WI38 (cell line): Measurements from ENCODE around the gene CACNG5.

Experiments used
- H3K4me3 ChIP-seq: 2 replicates; pipeline ENCODE4 v1.5.1; 2011; ENCODE audit warnings: low read depth, mild to moderate bottlenecking, control low read depth, low read length
- TF ChIP-seq, protein P1 (sequence below): IDR thresholded peaks from 2 replicates; pipeline ENCODE4 v1.5.1; 2012; ENCODE audit warnings: low read depth, mild to moderate bottlenecking, control low read depth, low read length

Gene CACNG5

DNA sequence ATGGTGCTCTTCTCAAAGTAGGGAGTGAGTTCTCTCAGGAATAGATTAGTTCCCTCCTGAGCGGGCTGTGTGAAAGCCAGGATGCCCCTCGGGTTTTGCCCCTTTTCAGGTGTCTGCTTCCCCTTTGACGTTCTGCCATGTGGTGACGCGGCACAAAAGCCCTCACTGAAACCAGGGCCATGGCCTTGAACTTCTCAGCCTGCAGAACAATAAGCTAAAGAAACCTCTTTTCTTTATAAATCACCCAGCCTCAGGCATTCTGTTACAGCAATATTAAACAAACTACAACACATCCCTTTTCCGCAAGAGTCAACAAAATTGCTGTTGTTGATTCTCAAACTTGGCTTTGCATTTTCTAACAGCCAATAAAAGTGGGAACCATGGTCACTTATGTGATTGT, 15.5 kb upstream of the CACNG5 start:
- H3K4me3 ChIP-seq, result no peak overlapping the region
- TF ChIP-seq, protein P1, sequence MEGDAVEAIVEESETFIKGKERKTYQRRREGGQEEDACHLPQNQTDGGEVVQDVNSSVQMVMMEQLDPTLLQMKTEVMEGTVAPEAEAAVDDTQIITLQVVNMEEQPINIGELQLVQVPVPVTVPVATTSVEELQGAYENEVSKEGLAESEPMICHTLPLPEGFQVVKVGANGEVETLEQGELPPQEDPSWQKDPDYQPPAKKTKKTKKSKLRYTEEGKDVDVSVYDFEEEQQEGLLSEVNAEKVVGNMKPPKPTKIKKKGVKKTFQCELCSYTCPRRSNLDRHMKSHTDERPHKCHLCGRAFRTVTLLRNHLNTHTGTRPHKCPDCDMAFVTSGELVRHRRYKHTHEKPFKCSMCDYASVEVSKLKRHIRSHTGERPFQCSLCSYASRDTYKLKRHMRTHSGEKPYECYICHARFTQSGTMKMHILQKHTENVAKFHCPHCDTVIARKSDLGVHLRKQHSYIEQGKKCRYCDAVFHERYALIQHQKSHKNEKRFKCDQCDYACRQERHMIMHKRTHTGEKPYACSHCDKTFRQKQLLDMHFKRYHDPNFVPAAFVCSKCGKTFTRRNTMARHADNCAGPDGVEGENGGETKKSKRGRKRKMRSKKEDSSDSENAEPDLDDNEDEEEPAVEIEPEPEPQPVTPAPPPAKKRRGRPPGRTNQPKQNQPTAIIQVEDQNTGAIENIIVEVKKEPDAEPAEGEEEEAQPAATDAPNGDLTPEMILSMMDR, result no peak

DNA sequence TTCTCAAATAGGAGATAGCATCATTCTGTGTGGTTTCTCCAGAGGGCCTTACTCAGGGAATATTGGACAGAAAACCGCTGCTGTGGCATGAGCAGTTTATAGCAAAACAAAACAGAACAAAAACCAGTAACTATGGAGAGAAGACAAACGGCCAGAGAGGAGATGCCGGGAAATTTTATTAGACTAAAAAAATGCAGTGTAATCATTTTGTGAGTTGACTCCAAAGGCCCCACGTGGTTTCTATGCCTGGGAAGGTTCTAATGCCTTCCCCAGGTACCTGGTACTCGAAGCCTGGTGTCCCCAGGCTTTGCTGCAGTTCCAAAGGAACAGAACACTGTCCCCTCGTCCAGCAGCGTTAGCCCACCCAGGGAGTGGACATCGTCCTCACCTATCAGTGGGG, 12.9 kb upstream of the CACNG5 start:
- no peak overlapping the region for H3K4me3 ChIP-seq
- TF ChIP-seq, protein P1, result no peak

DNA sequence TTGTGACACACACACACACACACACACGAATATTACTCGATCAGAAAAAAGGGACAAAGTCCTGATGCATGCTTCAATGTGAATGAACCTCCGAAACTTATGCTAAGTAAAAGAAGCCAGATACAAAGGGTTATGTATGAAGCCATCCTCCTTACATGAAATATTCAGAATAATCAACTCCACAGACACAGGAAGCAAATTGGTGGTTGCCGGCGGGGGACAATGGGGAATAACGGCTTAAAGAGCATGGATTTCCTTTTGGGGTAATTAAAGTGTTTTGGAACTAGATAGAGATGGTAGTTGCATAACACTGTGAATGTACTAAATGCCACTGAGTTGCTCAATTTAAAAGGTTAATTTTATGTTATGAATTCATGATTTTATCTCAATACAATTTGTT, 8.1 kb upstream of the CACNG5 start:
- TF ChIP-seq, protein P1, result no peak
- H3K4me3 ChIP-seq, result no peak overlapping the region

DNA sequence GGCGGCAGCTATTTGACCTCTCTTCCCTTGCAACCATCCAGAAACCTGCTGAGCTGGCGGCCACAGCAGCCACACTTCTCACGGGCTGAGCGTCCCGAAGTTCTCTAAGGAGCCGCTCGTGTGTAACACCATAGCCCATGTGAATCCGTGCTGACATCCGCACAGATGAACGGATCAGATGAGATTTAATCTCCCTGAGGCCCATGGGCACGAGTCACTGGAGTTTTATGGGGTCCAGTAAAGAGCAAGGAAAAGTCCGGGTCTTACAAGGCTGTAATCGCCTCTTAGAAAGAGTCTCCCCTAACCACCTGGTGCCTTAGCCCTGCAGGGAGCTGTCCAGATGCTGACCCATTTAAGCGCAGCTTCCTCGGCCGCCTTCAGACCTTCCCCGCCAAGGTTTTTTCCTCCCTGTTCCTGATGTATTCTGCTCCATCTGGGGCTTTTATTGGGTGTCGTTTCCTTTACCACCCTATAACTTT, 5.5 kb upstream of the CACNG5 start:
- TF ChIP-seq, protein P1, result no peak
- H3K4me3 ChIP-seq, result no peak overlapping the region

DNA sequence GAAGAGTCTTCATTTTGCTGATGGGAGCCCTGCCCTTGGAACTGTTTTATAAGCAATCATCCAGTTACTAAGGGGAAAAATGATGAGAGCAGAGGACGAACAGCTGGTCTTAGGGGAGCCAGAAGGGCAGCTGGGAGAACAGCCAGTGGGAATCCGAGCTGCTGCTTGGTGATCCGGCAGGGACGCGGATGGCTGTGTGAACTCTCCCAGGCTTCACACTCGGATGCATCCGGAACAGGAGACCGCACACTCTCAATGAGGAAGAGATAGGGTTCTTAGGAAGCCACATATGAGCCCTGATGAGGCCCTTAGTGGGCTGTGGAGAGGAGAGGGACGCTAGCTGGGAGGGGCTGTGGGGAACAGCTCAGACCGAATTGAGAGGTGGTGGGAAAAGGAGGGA, 5.0 kb upstream of the CACNG5 start:
- no peak overlapping the region for H3K4me3 ChIP-seq
- TF ChIP-seq, protein P1, result no peak

DNA sequence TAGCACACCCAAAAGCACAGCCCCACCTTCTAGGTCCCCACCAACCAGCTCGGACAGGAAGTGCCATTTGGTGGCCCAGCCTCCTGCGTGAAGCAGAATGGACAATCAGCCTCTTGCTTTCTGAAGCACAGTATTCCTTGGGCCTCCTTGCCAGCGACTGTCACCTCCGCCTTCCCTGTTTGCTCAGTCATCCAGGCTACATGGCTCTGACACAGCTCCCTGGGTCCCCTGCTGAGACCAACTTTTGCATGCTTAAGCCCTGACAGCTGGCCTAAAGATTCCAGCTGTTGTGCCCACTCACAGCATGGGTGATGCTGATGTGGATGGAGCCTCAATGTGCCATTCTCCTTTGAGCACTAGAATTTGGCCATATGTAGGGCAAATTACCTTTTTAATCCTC, 4.5 kb upstream of the CACNG5 start:
- TF ChIP-seq, protein P1, result no peak
- H3K4me3 ChIP-seq, result no peak overlapping the region

DNA sequence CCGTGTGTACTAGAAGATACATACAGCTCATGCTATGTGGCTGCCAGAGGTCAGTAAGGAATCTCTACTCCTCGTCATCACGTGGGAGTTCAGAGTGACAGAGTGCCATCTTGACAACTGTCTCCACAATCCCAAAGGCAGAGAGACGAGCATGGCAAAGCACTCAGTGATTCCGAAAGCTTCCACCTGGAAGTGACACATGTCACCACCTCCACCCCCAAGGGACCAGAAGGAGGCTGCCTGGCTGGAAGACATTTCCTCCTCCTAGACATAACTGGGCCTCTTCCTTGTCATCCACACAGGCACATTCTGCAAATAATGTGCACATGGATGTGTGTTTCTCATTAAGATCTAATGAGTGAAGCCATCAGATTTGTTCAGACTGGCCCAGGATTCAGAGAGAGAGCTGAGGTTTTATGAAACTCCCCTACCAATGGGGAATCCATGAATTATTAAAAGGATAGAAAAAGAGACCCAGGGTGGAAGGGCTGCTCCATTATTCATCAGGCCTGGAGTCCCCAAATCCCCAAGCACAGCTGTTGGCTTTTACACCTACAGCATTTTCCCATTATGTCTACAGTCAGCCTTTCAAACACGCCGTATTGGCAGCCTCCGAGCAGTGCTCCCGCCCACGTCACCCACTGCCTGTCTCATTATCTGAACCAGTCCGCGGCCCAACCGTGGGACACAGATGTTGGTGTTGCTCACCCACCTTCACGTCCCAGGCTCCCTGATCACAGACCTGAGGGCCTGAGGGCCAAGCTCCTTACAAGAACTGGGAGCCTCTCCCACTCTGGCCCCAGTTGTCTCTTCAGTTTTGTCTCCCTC, 3.3 kb upstream of the CACNG5 start:
- TF ChIP-seq, protein P1, result no peak
- H3K4me3 ChIP-seq, result no peak overlapping the region
